Loucy (cell line): ENCODE data around the gene FRMD4A.
A peak's percentile ranks its signal among the peaks of the same experiment; 100 is the strongest.

Source experiments
- H2AFZ ChIP-seq: fragments of 200-600 bp; sonication (generic); 2 replicates; pipeline ENCODE4 v1.6.0; 2016; ENCODE audit warnings: antibody characterized with exemption, mild to moderate bottlenecking, low read length, moderate library complexity
- H3F3A ChIP-seq: fragments of 200-600 bp; 2 replicates; pipeline ENCODE4 v1.6.0; 2016; ENCODE audit warnings: antibody characterized with exemption, low read depth, mild to moderate bottlenecking
- H3K27me3 ChIP-seq: fragments of 200-600 bp; sonication (generic); 2 replicates; pipeline ENCODE4 v1.6.1; 2014; ENCODE audit warnings: low read length, mild to moderate bottlenecking; ENCODE audit not compliant: insufficient read depth, poor library complexity, severe bottlenecking
- H3K36me3 ChIP-seq: fragments of 200-600 bp; sonication (generic); 2 replicates; pipeline ENCODE4 v1.6.1; 2016; ENCODE audit warnings: low read length; ENCODE audit not compliant: insufficient read depth
- H3K4me1 ChIP-seq: fragments of 200-600 bp; sonication (generic); 2 replicates; pipeline ENCODE4 v1.5.1; 2014; ENCODE audit warnings: low read length, mild to moderate bottlenecking; ENCODE audit not compliant: insufficient read depth, poor library complexity, severe bottlenecking
- H3K4me2 ChIP-seq: fragments of 200-600 bp; sonication (generic); 2 replicates; pipeline ENCODE4 v1.6.0; 2014; ENCODE audit warnings: antibody characterized with exemption, low read length, low read depth, mild to moderate bottlenecking; ENCODE audit not compliant: poor library complexity, severe bottlenecking
- H3K4me3 ChIP-seq: fragments of 200-600 bp; sonication (generic); 2 replicates; pipeline ENCODE4 v1.5.1; 2014; ENCODE audit warnings: low read length, mild to moderate bottlenecking, mixed read lengths; ENCODE audit not compliant: poor library complexity, severe bottlenecking
- H3K79me2 ChIP-seq: fragments of 200-600 bp; sonication (generic); 2 replicates; pipeline ENCODE4 v1.6.1; 2014; ENCODE audit warnings: low read length; ENCODE audit not compliant: insufficient read depth
- H3K9ac ChIP-seq: fragments of 200-600 bp; sonication (generic); 2 replicates; pipeline ENCODE4 v1.6.0; 2014; ENCODE audit warnings: mild to moderate bottlenecking, low read depth, low read length, moderate library complexity; ENCODE audit not compliant: poor library complexity, severe bottlenecking
- H3K9me2 ChIP-seq: fragments of 200-600 bp; sonication (generic); replicated peaks from 2 replicates; pipeline ENCODE4 v1.6.1; 2016; ENCODE audit warnings: low read depth, low read length, mixed read lengths
- H3K9me3 ChIP-seq: fragments of 200-600 bp; sonication (generic); 2 replicates; pipeline ENCODE4 v1.6.1; 2014; ENCODE audit warnings: mild to moderate bottlenecking, antibody characterized with exemption, low read length, low read depth; ENCODE audit not compliant: insufficient read depth
- H4K20me1 ChIP-seq: fragments of 200-600 bp; sonication (generic); 2 replicates; pipeline ENCODE4 v1.6.0; 2014; ENCODE audit warnings: antibody characterized with exemption, low read length, mild to moderate bottlenecking; ENCODE audit not compliant: insufficient read depth, poor library complexity, severe bottlenecking
- EZH2phosphoT487 ChIP-seq: fragments of 200-600 bp; IDR thresholded peaks from 2 replicates; pipeline ENCODE4 v1.6.1; 2018; ENCODE audit warnings: antibody characterized with exemption, mild to moderate bottlenecking, moderate library complexity, borderline replicate concordance
- TF ChIP-seq, protein P1 (sequence below): fragments of 200-600 bp; sonication (generic); conservative IDR thresholded peaks from 2 replicates; pipeline ENCODE4 v1.5.1; 2014; ENCODE audit warnings: mild to moderate bottlenecking, antibody characterized with exemption, low read length

Gene FRMD4A

DNA sequence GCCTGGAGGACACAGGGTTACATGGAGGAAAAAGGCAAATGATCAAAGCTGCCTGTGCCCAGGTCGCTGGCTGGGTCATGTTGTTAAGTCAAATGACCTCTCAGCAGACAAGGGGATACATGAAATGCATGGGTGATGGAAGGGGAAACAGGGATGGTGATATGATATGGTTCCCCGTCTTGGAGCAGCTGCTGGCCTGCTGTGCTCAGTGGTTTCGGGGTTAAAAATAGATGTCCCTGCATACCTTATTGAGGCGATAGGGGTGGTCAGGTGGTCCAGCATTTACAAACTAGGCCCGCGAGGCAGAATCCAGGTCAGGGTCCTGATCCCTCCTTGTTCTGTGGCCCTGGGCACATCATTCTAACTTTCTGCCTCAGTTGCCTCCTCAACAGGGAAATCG lies 586.8 kb downstream of the FRMD4A start:
- peak overlapping the region; percentile 36 for H3K4me2 ChIP-seq
- no peaks in the 10 kb centered on the region for H3K36me3 ChIP-seq
- H3K9me3 ChIP-seq = no peaks in the 10 kb centered on the region
- H4K20me1 ChIP-seq = no peaks in the 10 kb centered on the region
- TF ChIP-seq, protein P1, sequence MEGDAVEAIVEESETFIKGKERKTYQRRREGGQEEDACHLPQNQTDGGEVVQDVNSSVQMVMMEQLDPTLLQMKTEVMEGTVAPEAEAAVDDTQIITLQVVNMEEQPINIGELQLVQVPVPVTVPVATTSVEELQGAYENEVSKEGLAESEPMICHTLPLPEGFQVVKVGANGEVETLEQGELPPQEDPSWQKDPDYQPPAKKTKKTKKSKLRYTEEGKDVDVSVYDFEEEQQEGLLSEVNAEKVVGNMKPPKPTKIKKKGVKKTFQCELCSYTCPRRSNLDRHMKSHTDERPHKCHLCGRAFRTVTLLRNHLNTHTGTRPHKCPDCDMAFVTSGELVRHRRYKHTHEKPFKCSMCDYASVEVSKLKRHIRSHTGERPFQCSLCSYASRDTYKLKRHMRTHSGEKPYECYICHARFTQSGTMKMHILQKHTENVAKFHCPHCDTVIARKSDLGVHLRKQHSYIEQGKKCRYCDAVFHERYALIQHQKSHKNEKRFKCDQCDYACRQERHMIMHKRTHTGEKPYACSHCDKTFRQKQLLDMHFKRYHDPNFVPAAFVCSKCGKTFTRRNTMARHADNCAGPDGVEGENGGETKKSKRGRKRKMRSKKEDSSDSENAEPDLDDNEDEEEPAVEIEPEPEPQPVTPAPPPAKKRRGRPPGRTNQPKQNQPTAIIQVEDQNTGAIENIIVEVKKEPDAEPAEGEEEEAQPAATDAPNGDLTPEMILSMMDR = no peak
- no peak for TF ChIP-seq EZH2phosphoT487
- no peaks in the 10 kb centered on the region for H3K9me2 ChIP-seq
- peaks cover 11% of the 10 kb centered on the region for H3K4me1 ChIP-seq
- H3K9ac ChIP-seq = no peak overlapping the region
- no peaks in the 10 kb centered on the region for H3K27me3 ChIP-seq
- H3K4me3 ChIP-seq = no peak overlapping the region
- H2AFZ ChIP-seq = no peak overlapping the region
- H3F3A ChIP-seq = no peaks in the 10 kb centered on the region
- no peaks in the 10 kb centered on the region for H3K79me2 ChIP-seq

DNA sequence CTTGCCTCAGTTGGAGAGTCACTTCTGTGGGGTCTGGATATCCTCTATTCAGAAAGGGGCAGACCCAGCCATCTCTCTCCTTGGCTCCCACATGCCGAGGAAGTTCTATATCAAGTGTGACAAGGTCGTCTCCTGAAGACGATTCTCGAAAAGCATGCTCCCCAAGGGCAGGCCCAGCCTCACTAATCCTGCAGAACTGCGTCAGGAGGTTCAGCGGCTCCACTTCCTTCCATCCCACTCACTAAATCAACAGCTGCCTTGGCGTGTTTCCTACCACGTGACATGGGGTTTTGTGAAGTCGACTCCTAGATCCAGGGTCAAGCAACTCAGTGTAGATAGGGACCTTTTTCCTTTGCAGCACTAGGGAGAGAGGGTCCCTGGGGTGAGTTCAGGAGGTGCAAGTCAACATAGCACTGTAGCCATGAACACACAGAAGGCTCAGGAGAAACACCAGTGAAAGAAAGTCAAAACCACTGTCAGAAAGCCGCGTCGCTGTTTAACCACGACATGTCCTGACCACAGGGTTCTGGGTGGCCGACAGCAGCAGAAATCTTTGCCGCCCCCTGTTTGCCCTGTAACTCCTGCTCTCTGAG lies 587.5 kb downstream of the FRMD4A start:
- H3F3A ChIP-seq = no peaks in the 10 kb centered on the region

GRCh38 chr10:13741438-13741837 lies 589.3 kb downstream of the FRMD4A start:
- Histone ChIP-seq H3K36me3 (no peaks in the 10 kb centered on the region), H3F3A (no peaks in the 10 kb centered on the region), H3K9me2 (no peaks in the 10 kb centered on the region), H3K79me2 (no peaks in the 10 kb centered on the region), H2AFZ (no peak overlapping the region), H3K4me2 (no peak overlapping the region), H3K4me3 (no peak overlapping the region), H3K9me3 (no peaks in the 10 kb centered on the region), H3K27me3 (no peaks in the 10 kb centered on the region), H3K4me1 (peaks cover 11% of the 10 kb centered on the region), H4K20me1 (no peaks in the 10 kb centered on the region), H3K9ac (no peak overlapping the region)
- TF ChIP-seq EZH2phosphoT487 = no peak
- TF ChIP-seq, protein P1 = no peak

More for the DNA sequence above, 587.5 kb downstream of the FRMD4A start:
- H3K27me3 ChIP-seq = no peaks in the 10 kb centered on the region
- H4K20me1 ChIP-seq = no peaks in the 10 kb centered on the region
- H3K9me2 ChIP-seq = no peaks in the 10 kb centered on the region
- 0 out of 2 replicates have a peak overlapping the region, but pooled peaks have one; percentile 62 for H2AFZ ChIP-seq
- peaks cover 11% of the 10 kb centered on the region for H3K4me1 ChIP-seq
- no peak overlapping the region for H3K9ac ChIP-seq
- peak overlapping the region; percentile 36 for H3K4me2 ChIP-seq
- H3K4me3 ChIP-seq = no peak overlapping the region
- TF ChIP-seq EZH2phosphoT487 = no peak
- TF ChIP-seq, protein P1 = no peak
- no peaks in the 10 kb centered on the region for H3K36me3 ChIP-seq
- no peaks in the 10 kb centered on the region for H3K9me3 ChIP-seq
- no peaks in the 10 kb centered on the region for H3K79me2 ChIP-seq
